Liver (tissue), 9 donors: Measurements from ENCODE around the gene SUCLG2. TPM values are rescaled to one million over a fixed set of nuclear protein-coding genes. Genes with fewer than 3 reads are reported as not detected.

ENCODE experiments used
- DNase-seq: peaks from one replicate; pipeline ENCODE4 v3.0.0-alpha.2; 2017; ENCODE audit warnings: low spot score
- H3K27ac ChIP-seq, 2 donors: one replicate each; pipeline ENCODE4 v1.7.0; 2013; ENCODE audit warnings: inconsistent platforms in 2 of 2, low read length in 2 of 2, control low read depth in 1 of 2, low read depth in 1 of 2, mild to moderate bottlenecking in 1 of 2
- H3K27me3 ChIP-seq, 4 donors: one replicate each; pipeline versions ENCODE4 v1.6.1 to v1.7.0; 2013; ENCODE audit warnings: low read length in 3 of 4, inconsistent platforms in 1 of 4, mild to moderate bottlenecking in 1 of 4, moderate library complexity in 1 of 4; ENCODE audit not compliant: control insufficient read depth in 4 of 4, insufficient read depth in 4 of 4
- H3K36me3 ChIP-seq, 4 donors: one replicate each; pipeline versions ENCODE4 v1.6.1 to v1.7.0; 2013; ENCODE audit warnings: low read length in 3 of 4, mild to moderate bottlenecking in 3 of 4, low read depth in 1 of 4, moderate library complexity in 1 of 4; ENCODE audit not compliant: control insufficient read depth in 4 of 4, insufficient read depth in 3 of 4
- H3K4me1 ChIP-seq, 4 donors: one replicate each; pipeline versions ENCODE4 v1.6.1 to v1.7.0; 2013; ENCODE audit warnings: low read length in 3 of 4, mild to moderate bottlenecking in 3 of 4, moderate library complexity in 1 of 4; ENCODE audit not compliant: control insufficient read depth in 4 of 4, insufficient read depth in 4 of 4
- H3K4me3 ChIP-seq, 3 donors: one replicate each; pipeline versions ENCODE4 v1.6.1 to v1.7.0; 2013; ENCODE audit warnings: low read length in 3 of 3, control low read depth in 1 of 3, low read depth in 1 of 3, mild to moderate bottlenecking in 1 of 3
- H3K9ac ChIP-seq, 2 donors: one replicate each; pipeline ENCODE4 v1.7.0; 2013; ENCODE audit warnings: low read length in 2 of 2, mild to moderate bottlenecking in 2 of 2, moderate library complexity in 2 of 2, control low read depth in 1 of 2, low read depth in 1 of 2
- H3K9me3 ChIP-seq, 4 donors: one replicate each; pipeline versions ENCODE4 v1.6.1 to v1.7.0; 2013; ENCODE audit warnings: low read length in 3 of 4; ENCODE audit not compliant: control insufficient read depth in 4 of 4
- FOXA1 ChIP-seq: IDR thresholded peaks from 2 replicates; pipeline ENCODE4 v1.6.1; 2016; ENCODE audit warnings: antibody characterized with exemption
- FOXA2 ChIP-seq: IDR thresholded peaks from 2 replicates; pipeline ENCODE4 v1.6.1; 2016; ENCODE audit warnings: antibody characterized with exemption
- GABPA ChIP-seq, 2 donors: IDR thresholded peaks in 1 of 2; conservative IDR thresholded peaks in 1 of 2; 2 replicates each; pipeline ENCODE4 v1.6.1; 2016; ENCODE audit warnings: antibody characterized with exemption in 2 of 2, mild to moderate bottlenecking in 1 of 2, moderate library complexity in 1 of 2
- HNF4A ChIP-seq, 2 donors: conservative IDR thresholded peaks; 2 replicates each; pipeline ENCODE4 v1.6.1; 2016; ENCODE audit warnings: antibody characterized with exemption in 2 of 2, mild to moderate bottlenecking in 2 of 2
- JUND ChIP-seq, 2 donors: IDR thresholded peaks; 2 replicates each; pipeline ENCODE4 v1.6.1; 2016; ENCODE audit warnings: antibody characterized with exemption in 2 of 2
- NR2F2 ChIP-seq: IDR thresholded peaks from 2 replicates; pipeline ENCODE4 v1.6.1; 2016; ENCODE audit warnings: antibody characterized with exemption
- RAD21 ChIP-seq, 2 donors: IDR thresholded peaks; 2 replicates each; pipeline ENCODE4 v1.6.1; 2016; ENCODE audit warnings: antibody characterized with exemption in 2 of 2, mild to moderate bottlenecking in 2 of 2
- RXRA ChIP-seq, 2 donors: IDR thresholded peaks; 2 replicates each; pipeline ENCODE4 v1.6.1; 2017 to 2018; ENCODE audit warnings: antibody characterized with exemption in 2 of 2, mild to moderate bottlenecking in 1 of 2
- SP1 ChIP-seq: IDR thresholded peaks from 2 replicates; pipeline ENCODE4 v1.6.1; 2018; ENCODE audit warnings: antibody characterized with exemption, mild to moderate bottlenecking
- TAF1 ChIP-seq: conservative IDR thresholded peaks from 2 replicates; pipeline ENCODE4 v1.6.1; 2016; ENCODE audit warnings: antibody characterized with exemption, mild to moderate bottlenecking
- YY1 ChIP-seq: IDR thresholded peaks from 2 replicates; pipeline ENCODE4 v1.6.1; 2016; ENCODE audit warnings: antibody characterized with exemption, mild to moderate bottlenecking
- WGBS: extraction: QIAGEN DNeasy Blood & Tissue Kit; methylation state at CpG from one replicate; pipeline ENCODE4 v1.1.7; 2013; 5-methylcytosine and 5-hydroxymethylcytosine counted together
- polyA plus RNA-seq, 2 donors: library from polyadenylated mRNA; stranded (reverse) in 1 of 2; unstranded in 1 of 2; fragments of 200-250 nt in 1 of 2; fragments of >200 nt in 1 of 2; fragmentation: Nextera tagmentation in 1 of 2; extraction: Ambion mirVana in 1 of 2; gene quantifications; one replicate each; pipeline versions ENCODE4 v1.2.1 to v1.2.3, GENCODE V29; 2013 to 2015
- total RNA-seq, 2 donors: library from RNA; depleted of rRNA; stranded (reverse); fragments of >200 nt; gene quantifications; one replicate each; pipeline ENCODE4 v1.2.3, GENCODE V29; 2014
- TF ChIP-seq, protein P1 (sequence below): IDR thresholded peaks from 2 replicates; pipeline ENCODE4 v1.6.1; 2016; ENCODE audit warnings: antibody characterized with exemption
- TF ChIP-seq, protein P2 (sequence below): IDR thresholded peaks from 2 replicates; pipeline ENCODE4 v1.6.1; 2016; ENCODE audit warnings: antibody characterized with exemption
- TF ChIP-seq, protein P3 (sequence below): fragments of 150-350 bp; IDR thresholded peaks from 2 replicates; pipeline ENCODE4 v1.5.1; 2017; ENCODE audit warnings: improper control_type of control experiment, low read depth, low read length; ENCODE audit not compliant: missing input control
- donor health status: healthy.
- donor health status: healthy.
- donor health status: healthy.
- donor health status: healthy.
- donor health status: healthy.

SUCLG2 gene
- total and polyA plus RNA-seq, 4 donors: 45.3 to 114 (median 92.8) TPM

DNA sequence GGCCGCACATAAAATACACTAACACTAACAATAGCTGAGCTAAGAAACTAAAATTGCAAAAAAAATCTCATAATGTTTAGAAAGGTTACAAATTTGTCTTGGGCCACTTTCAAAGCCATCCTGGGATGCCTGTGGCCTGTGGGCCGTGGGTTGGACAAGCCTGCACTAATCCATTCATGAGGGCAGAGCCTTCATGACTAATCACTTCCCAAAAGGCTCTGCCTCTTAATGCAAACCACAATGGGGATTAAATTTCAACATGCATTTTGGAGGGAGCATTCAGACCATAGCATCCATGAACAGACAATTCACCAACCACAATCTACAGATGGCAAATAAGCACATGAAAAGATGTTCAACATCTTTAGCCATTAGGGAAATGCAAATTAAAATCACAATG is 128.2 kb downstream of the SUCLG2 start:
- H3K9ac ChIP-seq: no peak overlapping the region
- no peaks in the 10 kb centered on the region for H3K27me3 ChIP-seq
- H3K4me1 ChIP-seq: peaks cover 0 to 4% (median 1%) of the 10 kb centered on the region in 4 donors
- TF ChIP-seq FOXA1 (no peak), RXRA (IDR thresholded peaks at IDR 0.05) (no peak), YY1 (no peak), RAD21 (IDR thresholded peaks at IDR 0.05) (no peak), HNF4A (conservative IDR thresholded peaks at IDR 0.05) (no peak)
- TF ChIP-seq, protein P1, sequence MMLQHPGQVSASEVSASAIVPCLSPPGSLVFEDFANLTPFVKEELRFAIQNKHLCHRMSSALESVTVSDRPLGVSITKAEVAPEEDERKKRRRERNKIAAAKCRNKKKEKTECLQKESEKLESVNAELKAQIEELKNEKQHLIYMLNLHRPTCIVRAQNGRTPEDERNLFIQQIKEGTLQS: no peak
- H3K36me3 ChIP-seq: peaks cover 4 to 14% (median 6%) of the 10 kb centered on the region in 4 donors
- no peak for DNase-seq
- no peaks in the 10 kb centered on the region for H3K9me3 ChIP-seq
- no peak overlapping the region for H3K27ac ChIP-seq
- H3K4me3 ChIP-seq: no peak overlapping the region
- 97% methylated on average over 2 of the region's 2 CpGs for WGBS

DNA sequence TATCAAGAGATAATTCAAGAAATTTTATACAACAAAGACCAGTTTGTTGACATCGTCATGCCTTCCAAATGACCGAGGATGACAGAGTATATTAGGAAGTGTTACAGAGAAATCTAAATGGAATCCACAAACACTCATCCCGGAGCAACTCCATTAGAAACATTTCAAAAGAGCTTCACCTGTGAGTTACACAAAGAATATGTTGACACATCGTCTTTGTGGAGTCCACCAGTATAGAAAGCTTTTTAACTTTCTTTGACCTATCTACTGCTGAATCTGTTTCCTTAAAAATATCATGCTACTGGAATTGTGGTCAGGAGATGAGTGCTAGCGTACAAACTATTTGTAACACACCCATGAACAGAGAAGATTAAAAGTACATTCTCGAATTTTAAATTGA is 130.4 kb downstream of the SUCLG2 start:
- WGBS: 90% methylated on average over 6 of the region's 6 CpGs
- Histone ChIP-seq H3K27ac (no peak overlapping the region), H3K9ac (no peak overlapping the region), H3K36me3 (peaks cover 4 to 14% (median 10%) of the 10 kb centered on the region in 4 donors), H3K4me3 (no peak overlapping the region), H3K27me3 (no peaks in the 10 kb centered on the region), H3K9me3 (no peaks in the 10 kb centered on the region), H3K4me1 (no peaks in the 10 kb centered on the region)
- no peak for TF ChIP-seq FOXA1
- TF ChIP-seq RXRA (IDR thresholded peaks at IDR 0.05): no peak
- DNase-seq: no peak

DNA sequence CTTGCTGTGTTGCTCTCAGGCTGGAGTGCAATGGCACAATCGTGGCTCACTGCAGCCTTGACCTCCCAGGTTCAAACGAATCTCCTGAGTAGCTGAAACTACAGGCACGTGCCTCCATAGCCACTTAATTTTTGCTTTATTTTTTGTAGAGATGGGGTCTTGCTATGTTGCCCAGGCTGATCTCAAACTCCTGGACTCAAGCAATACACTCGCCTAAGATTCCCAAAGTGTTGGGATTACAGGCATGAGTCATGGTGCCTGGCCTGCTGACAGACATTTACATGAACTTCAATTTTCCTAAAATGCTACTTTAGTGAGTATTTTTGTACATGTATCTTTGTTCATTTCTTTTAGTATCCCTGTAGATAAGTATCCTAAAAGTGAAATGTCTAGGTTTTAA is 132.3 kb downstream of the SUCLG2 start:
- no peak for DNase-seq
- TF ChIP-seq TAF1 (no peak), SP1 (no peak), FOXA1 (no peak), HNF4A (conservative IDR thresholded peaks at IDR 0.05) (no peak), JUND (IDR thresholded peaks at IDR 0.05) (no peak), YY1 (no peak), RXRA (IDR thresholded peaks at IDR 0.05) (no peak), RAD21 (IDR thresholded peaks at IDR 0.05) (no peak)
- TF ChIP-seq, protein P2, sequence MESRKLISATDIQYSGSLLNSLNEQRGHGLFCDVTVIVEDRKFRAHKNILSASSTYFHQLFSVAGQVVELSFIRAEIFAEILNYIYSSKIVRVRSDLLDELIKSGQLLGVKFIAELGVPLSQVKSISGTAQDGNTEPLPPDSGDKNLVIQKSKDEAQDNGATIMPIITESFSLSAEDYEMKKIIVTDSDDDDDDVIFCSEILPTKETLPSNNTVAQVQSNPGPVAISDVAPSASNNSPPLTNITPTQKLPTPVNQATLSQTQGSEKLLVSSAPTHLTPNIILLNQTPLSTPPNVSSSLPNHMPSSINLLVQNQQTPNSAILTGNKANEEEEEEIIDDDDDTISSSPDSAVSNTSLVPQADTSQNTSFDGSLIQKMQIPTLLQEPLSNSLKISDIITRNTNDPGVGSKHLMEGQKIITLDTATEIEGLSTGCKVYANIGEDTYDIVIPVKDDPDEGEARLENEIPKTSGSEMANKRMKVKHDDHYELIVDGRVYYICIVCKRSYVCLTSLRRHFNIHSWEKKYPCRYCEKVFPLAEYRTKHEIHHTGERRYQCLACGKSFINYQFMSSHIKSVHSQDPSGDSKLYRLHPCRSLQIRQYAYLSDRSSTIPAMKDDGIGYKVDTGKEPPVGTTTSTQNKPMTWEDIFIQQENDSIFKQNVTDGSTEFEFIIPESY: no peak
- TF ChIP-seq, protein P1: no peak
- H3K36me3 ChIP-seq: peaks cover 5 to 12% (median 7%) of the 10 kb centered on the region in 4 donors
- no peak overlapping the region for H3K9ac ChIP-seq
- no peaks in the 10 kb centered on the region for H3K9me3 ChIP-seq
- peaks cover 0 to 4% (median 3%) of the 10 kb centered on the region in 4 donors for H3K4me1 ChIP-seq
- H3K27ac ChIP-seq: no peak overlapping the region
- 82% methylated on average over 4 of the region's 4 CpGs for WGBS
- H3K27me3 ChIP-seq: no peaks in the 10 kb centered on the region
- H3K4me3 ChIP-seq: no peak overlapping the region

DNA sequence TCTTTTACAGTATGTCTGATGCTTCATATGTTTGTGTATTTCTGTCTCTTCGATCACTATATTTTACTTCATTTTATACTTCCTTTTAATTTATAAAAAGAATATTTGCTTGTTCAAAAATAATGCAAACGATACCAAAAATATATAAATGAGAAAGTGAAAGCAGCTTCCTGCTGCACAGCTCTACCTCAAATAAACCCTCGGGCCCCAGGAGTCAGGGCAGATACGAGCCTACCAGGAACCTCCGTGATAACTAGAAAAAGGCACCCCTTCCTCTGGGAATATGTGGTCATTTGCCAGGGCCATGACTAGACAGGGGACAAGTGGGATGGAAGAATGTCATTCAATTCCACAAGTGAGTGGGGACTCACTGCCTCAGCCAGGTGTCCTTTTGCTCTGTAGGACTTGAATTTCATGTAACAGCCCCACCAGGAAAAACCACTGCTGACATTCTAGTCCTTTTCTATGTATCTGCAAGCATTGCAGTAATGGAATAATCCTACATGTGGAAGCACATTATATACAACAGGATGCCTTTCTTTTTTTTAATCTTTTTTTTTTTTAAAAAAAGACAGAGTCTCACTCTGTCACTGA is 133.3 kb downstream of the SUCLG2 start:
- DNase-seq: no peak
- 58% methylated on average over 5 of the region's 5 CpGs for WGBS
- peaks cover under 1 to 8% (median 6%) of the 10 kb centered on the region in 4 donors for H3K36me3 ChIP-seq
- no peak for TF ChIP-seq SP1
- TF ChIP-seq, protein P1: no peak
- TF ChIP-seq GABPA (IDR thresholded peaks at IDR 0.05 in 1 of 2, conservative IDR thresholded peaks at IDR 0.05 in 1 of 2): no peak
- TF ChIP-seq RXRA (IDR thresholded peaks at IDR 0.05): no peak
- TF ChIP-seq, protein P3, sequence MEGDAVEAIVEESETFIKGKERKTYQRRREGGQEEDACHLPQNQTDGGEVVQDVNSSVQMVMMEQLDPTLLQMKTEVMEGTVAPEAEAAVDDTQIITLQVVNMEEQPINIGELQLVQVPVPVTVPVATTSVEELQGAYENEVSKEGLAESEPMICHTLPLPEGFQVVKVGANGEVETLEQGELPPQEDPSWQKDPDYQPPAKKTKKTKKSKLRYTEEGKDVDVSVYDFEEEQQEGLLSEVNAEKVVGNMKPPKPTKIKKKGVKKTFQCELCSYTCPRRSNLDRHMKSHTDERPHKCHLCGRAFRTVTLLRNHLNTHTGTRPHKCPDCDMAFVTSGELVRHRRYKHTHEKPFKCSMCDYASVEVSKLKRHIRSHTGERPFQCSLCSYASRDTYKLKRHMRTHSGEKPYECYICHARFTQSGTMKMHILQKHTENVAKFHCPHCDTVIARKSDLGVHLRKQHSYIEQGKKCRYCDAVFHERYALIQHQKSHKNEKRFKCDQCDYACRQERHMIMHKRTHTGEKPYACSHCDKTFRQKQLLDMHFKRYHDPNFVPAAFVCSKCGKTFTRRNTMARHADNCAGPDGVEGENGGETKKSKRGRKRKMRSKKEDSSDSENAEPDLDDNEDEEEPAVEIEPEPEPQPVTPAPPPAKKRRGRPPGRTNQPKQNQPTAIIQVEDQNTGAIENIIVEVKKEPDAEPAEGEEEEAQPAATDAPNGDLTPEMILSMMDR: no peak
- TF ChIP-seq HNF4A (conservative IDR thresholded peaks at IDR 0.05): no peak
- TF ChIP-seq NR2F2: no peak
- TF ChIP-seq FOXA2: no peak
- TF ChIP-seq YY1: no peak
- TF ChIP-seq, protein P2: no peak
- TF ChIP-seq RAD21 (IDR thresholded peaks at IDR 0.05): no peak
- no peak for TF ChIP-seq JUND (IDR thresholded peaks at IDR 0.05)

More for the DNA sequence above, 133.3 kb downstream of the SUCLG2 start:
- Histone ChIP-seq H3K27ac (no peak overlapping the region), H3K27me3 (no peaks in the 10 kb centered on the region), H3K9ac (no peak overlapping the region), H3K4me1 (peaks cover 3 to 9% (median 6%) of the 10 kb centered on the region in 4 donors), H3K9me3 (no peaks in the 10 kb centered on the region), H3K4me3 (no peak overlapping the region)
